ENCODE measurements around the gene RSPO4. TPM values are rescaled to one million over a fixed set of nuclear protein-coding genes. Genes with fewer than 3 reads are reported as not detected.

The RSPO4 gene
- total RNA-seq, 1 donor from 2014 or later = 10.9 TPM

DNA sequence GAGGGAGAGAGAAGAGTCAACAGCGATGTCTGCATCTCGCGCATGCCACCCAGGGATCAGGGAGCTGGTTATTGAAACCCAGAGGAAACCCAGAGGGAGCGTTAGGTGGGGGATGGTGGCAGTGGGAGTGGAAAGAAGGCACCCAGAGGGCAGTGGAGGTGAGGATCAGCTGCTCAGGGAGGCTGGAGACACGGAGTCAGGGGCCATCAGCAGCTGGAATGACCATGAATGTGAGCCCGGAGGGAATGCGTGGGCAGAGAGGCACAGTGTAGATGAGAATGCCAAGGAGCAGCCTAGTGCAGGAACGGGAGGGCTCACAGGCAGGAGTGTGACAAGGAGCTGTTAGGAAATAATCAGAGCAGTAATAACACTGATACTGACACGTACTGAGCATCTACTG is 36.2 kb downstream of the RSPO4 start:
- Histone ChIP-seq H3K27ac (no peak overlapping the region), H3K9me3 (no peaks in the 10 kb centered on the region), H3K4me1 (no peaks in the 10 kb centered on the region), H3K4me3 (no peak overlapping the region), H3K36me3 (no peaks in the 10 kb centered on the region), H3K27me3 (no peaks in the 10 kb centered on the region)
- TF ChIP-seq, protein P1, sequence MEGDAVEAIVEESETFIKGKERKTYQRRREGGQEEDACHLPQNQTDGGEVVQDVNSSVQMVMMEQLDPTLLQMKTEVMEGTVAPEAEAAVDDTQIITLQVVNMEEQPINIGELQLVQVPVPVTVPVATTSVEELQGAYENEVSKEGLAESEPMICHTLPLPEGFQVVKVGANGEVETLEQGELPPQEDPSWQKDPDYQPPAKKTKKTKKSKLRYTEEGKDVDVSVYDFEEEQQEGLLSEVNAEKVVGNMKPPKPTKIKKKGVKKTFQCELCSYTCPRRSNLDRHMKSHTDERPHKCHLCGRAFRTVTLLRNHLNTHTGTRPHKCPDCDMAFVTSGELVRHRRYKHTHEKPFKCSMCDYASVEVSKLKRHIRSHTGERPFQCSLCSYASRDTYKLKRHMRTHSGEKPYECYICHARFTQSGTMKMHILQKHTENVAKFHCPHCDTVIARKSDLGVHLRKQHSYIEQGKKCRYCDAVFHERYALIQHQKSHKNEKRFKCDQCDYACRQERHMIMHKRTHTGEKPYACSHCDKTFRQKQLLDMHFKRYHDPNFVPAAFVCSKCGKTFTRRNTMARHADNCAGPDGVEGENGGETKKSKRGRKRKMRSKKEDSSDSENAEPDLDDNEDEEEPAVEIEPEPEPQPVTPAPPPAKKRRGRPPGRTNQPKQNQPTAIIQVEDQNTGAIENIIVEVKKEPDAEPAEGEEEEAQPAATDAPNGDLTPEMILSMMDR (IDR thresholded peaks at IDR 0.05) = no peak
- ATAC-seq (no peak), DNase-seq (no peak)
- intact Hi-C loops (cut with DNase I) = no loop called here

DNA sequence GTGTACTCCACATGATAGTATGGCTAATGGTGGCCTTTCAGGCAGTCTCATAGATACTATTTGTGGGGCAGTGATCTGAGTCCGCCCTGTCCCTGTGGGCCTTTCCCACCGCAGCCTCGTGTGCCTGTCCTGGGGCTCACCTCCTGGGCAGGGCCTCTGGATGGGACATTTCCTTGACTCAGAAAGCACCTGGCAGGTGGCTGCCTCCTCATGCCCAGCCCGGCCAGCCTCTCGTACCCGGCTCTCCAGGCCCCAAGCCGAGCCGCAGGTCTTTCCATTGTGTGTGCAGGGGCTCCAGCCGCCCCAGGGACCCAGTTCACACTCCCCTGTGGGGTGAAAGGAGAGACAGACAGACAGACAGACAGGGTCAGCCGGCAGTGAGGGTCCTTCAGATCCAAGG is 38.3 kb downstream of the RSPO4 start:
- DNase-seq (no peak), ATAC-seq (no peak)
- Histone ChIP-seq H3K27ac (no peak overlapping the region), H3K9me3 (no peaks in the 10 kb centered on the region), H3K27me3 (no peaks in the 10 kb centered on the region), H3K4me3 (no peak overlapping the region), H3K4me1 (no peaks in the 10 kb centered on the region), H3K36me3 (no peaks in the 10 kb centered on the region)
- TF ChIP-seq, protein P1 (IDR thresholded peaks at IDR 0.05) = no peak
- intact Hi-C loops (cut with DNase I) = no loop called here

DNA sequence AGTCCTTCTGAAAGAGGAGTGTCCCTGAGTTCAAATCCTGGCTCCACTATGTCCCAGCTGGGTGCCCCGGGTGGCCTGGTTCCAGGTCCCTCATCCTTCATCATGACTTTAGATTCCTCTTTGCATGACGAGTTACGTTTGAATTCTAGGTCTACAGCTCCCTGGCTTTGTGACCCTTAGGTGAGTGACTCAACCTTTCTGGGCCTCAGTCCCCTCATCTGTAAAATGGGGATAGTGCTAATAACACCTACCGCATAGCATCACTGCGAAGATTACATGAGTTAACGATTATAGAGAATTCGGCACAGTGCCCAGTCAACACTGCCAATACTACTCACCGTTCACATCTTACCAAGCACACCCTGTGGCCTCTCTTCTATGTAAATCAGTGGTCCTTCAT is 39.4 kb downstream of the RSPO4 start:
- Histone ChIP-seq H3K4me3 (no peak overlapping the region), H3K4me1 (no peaks in the 10 kb centered on the region), H3K36me3 (no peaks in the 10 kb centered on the region), H3K27me3 (no peaks in the 10 kb centered on the region), H3K9me3 (no peaks in the 10 kb centered on the region), H3K27ac (no peak overlapping the region)
- TF ChIP-seq, protein P1 (IDR thresholded peaks at IDR 0.05) = no peak
- no peak for DNase-seq
- intact Hi-C loops (cut with DNase I) = no loop called here
- ATAC-seq = no peak

DNA sequence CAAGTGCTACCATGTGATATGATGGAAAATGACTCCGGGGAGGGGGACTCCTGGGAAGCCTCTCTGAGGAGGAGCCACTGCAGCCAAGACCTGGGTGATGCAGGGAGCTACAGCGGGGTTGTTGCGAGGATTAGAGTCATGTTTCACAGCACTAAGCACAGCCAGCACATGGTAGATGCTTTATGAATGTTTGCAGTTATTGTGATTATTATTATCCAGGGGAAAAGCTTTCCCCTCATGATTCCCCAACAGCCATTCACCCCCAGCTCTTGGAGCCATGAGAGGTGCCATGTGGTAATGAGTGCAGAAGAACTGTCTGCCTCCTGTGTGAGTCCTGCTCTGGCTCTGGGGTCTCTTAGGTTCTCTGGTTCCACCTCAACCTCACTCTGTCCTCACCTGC is 39.9 kb downstream of the RSPO4 start:
- Histone ChIP-seq H3K4me1 (no peaks in the 10 kb centered on the region), H3K27ac (no peak overlapping the region), H3K36me3 (no peaks in the 10 kb centered on the region), H3K27me3 (no peaks in the 10 kb centered on the region), H3K9me3 (no peaks in the 10 kb centered on the region), H3K4me3 (no peak overlapping the region)
- intact Hi-C loops (cut with DNase I) = no loop called here
- ATAC-seq (no peak), DNase-seq (no peak)
- TF ChIP-seq, protein P1 (IDR thresholded peaks at IDR 0.05) = no peak

DNA sequence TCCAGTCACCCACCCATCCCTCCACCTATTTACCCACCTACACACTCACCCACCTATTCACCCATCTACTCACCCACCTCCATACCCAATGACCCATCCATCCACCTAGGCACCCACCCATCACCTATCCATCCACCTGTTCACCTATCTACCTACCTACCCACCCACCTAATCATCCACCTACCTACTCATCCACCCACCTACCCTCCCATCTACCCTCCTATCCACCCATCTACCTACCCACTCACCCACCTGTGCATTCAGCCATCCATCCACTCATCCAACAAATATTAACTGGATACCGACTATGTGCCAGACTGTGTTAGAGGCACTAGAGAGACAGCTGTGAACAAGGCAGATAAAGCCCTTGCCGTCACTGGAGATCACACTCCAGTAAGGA is 40.3 kb downstream of the RSPO4 start:
- TF ChIP-seq, protein P1 (IDR thresholded peaks at IDR 0.05) = no peak
- DNase-seq (no peak), ATAC-seq (no peak)
- no peak overlapping the region for H3K27ac ChIP-seq
- H3K27me3 ChIP-seq = no peaks in the 10 kb centered on the region
- intact Hi-C loops (cut with DNase I) = no loop called here
- no peaks in the 10 kb centered on the region for H3K36me3 ChIP-seq
- no peaks in the 10 kb centered on the region for H3K9me3 ChIP-seq
- H3K4me1 ChIP-seq = no peaks in the 10 kb centered on the region
- no peak overlapping the region for H3K4me3 ChIP-seq

DNA sequence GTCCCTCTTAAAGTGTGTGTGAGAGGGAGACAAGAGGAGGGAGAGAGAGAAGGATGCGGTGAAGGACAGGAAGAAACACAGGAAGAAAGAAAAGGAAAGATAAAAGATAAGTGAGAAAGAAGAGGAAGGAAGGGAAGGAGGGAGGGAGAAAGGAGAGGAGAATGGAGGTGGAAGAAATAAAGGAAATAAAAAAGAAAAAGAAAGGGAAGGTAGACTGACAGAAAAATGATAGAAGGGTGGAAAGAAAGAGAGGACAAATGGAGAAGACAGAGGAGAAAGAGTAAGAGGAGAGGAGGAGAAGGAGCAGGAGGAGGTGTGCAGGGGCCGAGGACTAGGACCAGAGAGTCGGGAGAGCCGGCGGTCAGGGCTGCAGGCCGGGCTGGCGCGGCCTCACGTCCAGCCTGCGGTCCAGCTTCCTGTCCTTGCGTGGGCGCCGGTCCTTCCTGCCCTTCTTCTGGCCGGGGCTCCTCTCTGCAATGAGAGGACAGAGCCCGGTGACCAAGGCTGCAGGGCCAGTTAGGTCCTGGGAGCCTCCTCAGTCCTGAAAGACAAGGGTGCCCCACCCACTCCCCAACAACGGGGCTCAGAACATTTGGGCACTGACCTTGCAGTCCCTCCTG is 42.0 kb downstream of the RSPO4 start:
- Histone ChIP-seq H3K4me3 (no peak overlapping the region), H3K27me3 (peaks cover 7% of the 10 kb centered on the region), H3K4me1 (no peaks in the 10 kb centered on the region), H3K9me3 (no peaks in the 10 kb centered on the region), H3K36me3 (no peaks in the 10 kb centered on the region), H3K27ac (no peak overlapping the region)
- DNase-seq (no peak), ATAC-seq (no peak)
- intact Hi-C loops (cut with DNase I) = loop anchor here (5.0 kb wide), 1 partner anchor 143 kb away; no protein-coding TSS in a partner anchor
- TF ChIP-seq, protein P1 (IDR thresholded peaks at IDR 0.05) = no peak
